Tongue (tissue), 2 donors: ENCODE data around the gene ABHD2. TPM values are rescaled to one million over a fixed set of nuclear protein-coding genes. Genes with fewer than 3 reads are reported as not detected.
"Not testable (repeated sequence)": the region's sequence is repeated elsewhere in the genome, so short reads cannot be mapped to it uniquely, and the experiment has no call there.

Experiments
- DNase-seq: peaks from one replicate; pipeline ENCODE4 v3.0.0-alpha.2; 2015
- total RNA-seq: library from RNA; depleted of rRNA; stranded (reverse); fragments of >200 nt; gene quantifications from one replicate; pipeline ENCODE4 v1.2.3, GENCODE V29; 2014

Gene ABHD2
- total RNA-seq: 56.5 TPM

- DNase-seq: peak; percentile 100
Measured at GRCh38 chr15:89087830-89088604, at the start of gene ABHD2. ABHD2 (plus strand) TSS chr15:89088456; CDS start chr15:89116328, 27,872 bp downstream.

GRCh38 chr15:89039142-89039541 is 49.1 kb upstream of the ABHD2 start:
- no peak for DNase-seq

GRCh38 chr15:89041507-89041906 is 46.7 kb upstream of the ABHD2 start:
- no peak for DNase-seq

- DNase-seq: no peak
Measured at GRCh38 chr15:89042387-89042786, 45.9 kb upstream of the ABHD2 start.

GRCh38 chr15:89043031-89044002 is 44.9 kb upstream of the ABHD2 start:
- DNase-seq: no peak

- DNase-seq: not testable (repeated sequence)
Measured at GRCh38 chr15:89049016-89049666, 39.1 kb upstream of the ABHD2 start.

- DNase-seq: peak; percentile 11
Measured at GRCh38 chr15:89051875-89052274, 36.4 kb upstream of the ABHD2 start.

- no peak for DNase-seq
Measured at GRCh38 chr15:89052474-89052873, 35.8 kb upstream of the ABHD2 start.

GRCh38 chr15:89054873-89055272 is 33.4 kb upstream of the ABHD2 start:
- DNase-seq: no peak

GRCh38 chr15:89057506-89058133 is 30.6 kb upstream of the ABHD2 start:
- peak; percentile 86 for DNase-seq

GRCh38 chr15:89058376-89058775 is 29.9 kb upstream of the ABHD2 start:
- DNase-seq: no peak

GRCh38 chr15:89058876-89059405 is 29.3 kb upstream of the ABHD2 start:
- no peak for DNase-seq

GRCh38 chr15:89066280-89066679 is 22.0 kb upstream of the ABHD2 start:
- DNase-seq: no peak

- DNase-seq: no peak
Measured at GRCh38 chr15:89067751-89068150, 20.5 kb upstream of the ABHD2 start.

GRCh38 chr15:89068325-89068784 is 19.9 kb upstream of the ABHD2 start:
- no peak for DNase-seq

GRCh38 chr15:89070197-89071124 is 17.8 kb upstream of the ABHD2 start:
- no peak for DNase-seq

- no peak for DNase-seq
Measured at GRCh38 chr15:89071471-89071870, 16.8 kb upstream of the ABHD2 start.

- no peak for DNase-seq
Measured at GRCh38 chr15:89072277-89072869, 15.9 kb upstream of the ABHD2 start.

GRCh38 chr15:89074402-89075012 is 13.7 kb upstream of the ABHD2 start:
- no peak for DNase-seq
